Adrenal gland (tissue), 12 donors: ENCODE data around the gene RUNX3. TPM values are rescaled to one million over a fixed set of nuclear protein-coding genes. Genes with fewer than 3 reads are reported as not detected.

ENCODE experiments used
- DNase-seq, 7 donors: peaks; one replicate each; pipeline ENCODE4 v3.0.0-alpha.2; 2019 to 2020
- H3K27ac ChIP-seq, 5 donors: fragments of 200-600 bp; sonication (generic) in 4 of 5; 1 replicate in 3 of 5; 2 replicates in 2 of 5; pipeline versions ENCODE4 v1.5.1 to v1.8.0; 2016 to 2020; ENCODE audit warnings: mild to moderate bottlenecking in 1 of 5
- H3K27me3 ChIP-seq: fragments of 200-600 bp; 2 replicates; pipeline ENCODE4 v1.8.0; 2021
- H3K36me3 ChIP-seq, 2 donors: fragments of 200-600 bp; replicated peaks in 1 of 2; 1 replicate in 1 of 2; 2 replicates in 1 of 2; pipeline versions ENCODE4 v1.5.1 to v1.8.0; 2018 to 2022
- H3K4me1 ChIP-seq, 2 donors: fragments of 200-600 bp; replicated peaks in 1 of 2; 1 replicate in 1 of 2; 2 replicates in 1 of 2; pipeline versions ENCODE4 v1.5.1 to v1.8.0; 2018 to 2021
- H3K4me3 ChIP-seq, 4 donors: fragments of 200-600 bp; sonication (generic) in 3 of 4; one replicate each; pipeline ENCODE4 v1.5.1; 2016 to 2018
- H3K9me3 ChIP-seq, 3 donors: fragments of 200-600 bp; sonication (generic) in 1 of 3; replicated peaks in 1 of 3; 1 replicate in 2 of 3; 2 replicates in 1 of 3; pipeline versions ENCODE4 v1.5.1 to v1.8.0; 2016 to 2021
- CTCF ChIP-seq, 6 experiments: fragments of 450-650 bp in 4 of 6; fragments of 200-600 bp in 2 of 6; sonication (generic) in 1 of 6; IDR thresholded peaks; 1 replicate in 5 of 6; 2 replicates in 1 of 6; pipeline versions ENCODE4 v1.5.1 to v1.8.0; 2016 to 2021; ENCODE audit warnings: antibody characterized with exemption in 6 of 6, mild to moderate bottlenecking in 2 of 6, moderate library complexity in 1 of 6
- POLR2A ChIP-seq, 2 donors: fragments of 450-650 bp; IDR thresholded peaks; one replicate each; pipeline ENCODE4 v1.6.1; 2017; ENCODE audit warnings: antibody characterized with exemption in 2 of 2, mild to moderate bottlenecking in 2 of 2, moderate library complexity in 1 of 2
- WGBS, 4 donors: extraction: QIAGEN DNeasy Blood & Tissue Kit in 2 of 4; methylation state at CpG; one replicate each; pipeline versions ENCODE4 v1.1.5 to v1.1.7; 2013 to 2017; 5-methylcytosine and 5-hydroxymethylcytosine counted together
- intact Hi-C, 2 donors: fragments of 100-400 bp; cut with DNase I; formaldehyde crosslinking; loops; one replicate each; pipeline versions ENCODE4 v1.14.1 to v1.15.0; 2022 to 2023
- polyA plus RNA-seq, 3 donors: library from polyadenylated mRNA; stranded (reverse); fragments of 200-250 nt in 2 of 3; fragments of 350-450 nt in 1 of 3; fragmentation: Illumina TruSeq in 1 of 3; extraction: RNeasy Lipid Tissue Mini Kit (QIAGEN cat#74804) in 1 of 3; gene quantifications; one replicate each; pipeline ENCODE4 v1.2.3, GENCODE V29; 2013 to 2014
- total RNA-seq, 9 donors: library from RNA; depleted of rRNA in 4 of 9; stranded (reverse); fragments of >200 nt in 4 of 9; fragments of 120-200 nt in 1 of 9; fragmentation: NEBNext Ultra II Directional in 1 of 9; extraction: Animal tissue kit (Norgen Biotek cat#: 25700) in 1 of 9; gene quantifications; one replicate each; pipeline versions ENCODE4 v1.1.0 to v1.2.4, GENCODE V29; 2013 to 2023
- donor health status: healthy with polysubstance abuse.
- donor health status: Bipolar disorder and iron deficiency.
- donor health status: DM: yes; HTN: yes; CAD: no.
- donor health status: DM: no; HTN: no; CAD: no.
- donor health status: DM: no; HTN: no; CAD: no.
- donor health status: DM: yes; HTN: yes; CAD: no.

RUNX3 gene
- total and polyA plus RNA-seq, 12 donors: 0.06 to 7.5 (median 2.7) TPM

GRCh38 chr1:24973315-24973714 lies 43.2 kb upstream of the RUNX3 start:
- intact Hi-C loops: no loop called here
- Histone ChIP-seq H3K9me3 (peaks cover 0 to 12% (median 0%) of the 10 kb centered on the region in 3 donors), H3K36me3 (no peaks in the 10 kb centered on the region), H3K4me3 (no peak overlapping the region), H3K4me1 (no peaks in the 10 kb centered on the region), H3K27ac (no peak overlapping the region), H3K27me3 (no peaks in the 10 kb centered on the region)
- TF ChIP-seq POLR2A (IDR thresholded peaks at IDR 0.05) (no peak), CTCF (IDR thresholded peaks at IDR 0.05) (no peak)
- no peak for DNase-seq
- WGBS, 4 donors: 65 to 79% (median 71%) methylated on average over 5 of the region's 5 CpGs

- WGBS, 4 donors: 73 to 86% (median 80%) methylated on average over 6 of the region's 6 CpGs
- DNase-seq: no peak
These were observed 42.8 kb upstream of the RUNX3 start for GRCh38 chr1:24972915-24973242.

GRCh38 chr1:24972221-24972914 lies 42.3 kb upstream of the RUNX3 start:
- Histone ChIP-seq H3K36me3 (no peaks in the 10 kb centered on the region), H3K27ac (no peak overlapping the region), H3K27me3 (no peaks in the 10 kb centered on the region), H3K4me3 (no peak overlapping the region), H3K4me1 (no peaks in the 10 kb centered on the region), H3K9me3 (peaks cover 0 to 12% (median 0%) of the 10 kb centered on the region in 3 donors)
- intact Hi-C loops: no loop called here
- DNase-seq: no peak
- WGBS, 4 donors: 60 to 73% (median 70%) methylated on average over 8 of the region's 8 CpGs
- TF ChIP-seq POLR2A (IDR thresholded peaks at IDR 0.05) (no peak), CTCF (IDR thresholded peaks at IDR 0.05) (no peak)

More at GRCh38 chr1:24972915-24973242, 42.8 kb upstream of the RUNX3 start:
- intact Hi-C loops: no loop called here
- TF ChIP-seq CTCF (IDR thresholded peaks at IDR 0.05) (no peak), POLR2A (IDR thresholded peaks at IDR 0.05) (no peak)
- Histone ChIP-seq H3K27ac (no peak overlapping the region), H3K36me3 (no peaks in the 10 kb centered on the region), H3K4me1 (no peaks in the 10 kb centered on the region), H3K4me3 (no peak overlapping the region), H3K9me3 (peaks cover 0 to 12% (median 0%) of the 10 kb centered on the region in 3 donors), H3K27me3 (no peaks in the 10 kb centered on the region)

- intact Hi-C loops: no loop called here
- Histone ChIP-seq H3K4me3 (no peak overlapping the region), H3K9me3 (peaks cover 0 to 12% (median 0%) of the 10 kb centered on the region in 3 donors), H3K4me1 (no peaks in the 10 kb centered on the region), H3K27me3 (no peaks in the 10 kb centered on the region), H3K36me3 (no peaks in the 10 kb centered on the region), H3K27ac (no peak overlapping the region)
- TF ChIP-seq CTCF (IDR thresholded peaks at IDR 0.05): no peak
- no peak for TF ChIP-seq POLR2A (IDR thresholded peaks at IDR 0.05)
- DNase-seq: no peak
- 64 to 78% (median 70%) methylated on average over 20 to 23 of the region's 23 CpGs for WGBS, 4 donors
These were observed 41.1 kb upstream of the RUNX3 start for GRCh38 chr1:24970926-24971875.
